HepG2 (cell line): Measurements from ENCODE around the gene CES2. TPM values are rescaled to one million over a fixed set of nuclear protein-coding genes. Genes with fewer than 3 reads are reported as not detected.

Experiments
- NFE2L1 ChIP-seq: sonication (generic); formaldehyde crosslinking; IDR thresholded peaks from 2 replicates; pipeline ENCODE4 v1.4.0; 2020; ENCODE audit warnings: missing genetic modification reagents, mild to moderate bottlenecking, borderline replicate concordance
- NR2F1 ChIP-seq, 2 experiments: fragments of 450-650 bp in 1 of 2; formaldehyde crosslinking in 1 of 2; IDR thresholded peaks; 2 replicates each; pipeline versions ENCODE4 v1.5.0 to v1.6.1; 2016 to 2020; ENCODE audit warnings: mild to moderate bottlenecking in 1 of 2, missing compliant biosample characterization in 1 of 2, missing genetic modification reagents in 1 of 2, moderate library complexity in 1 of 2
- PBX3 ChIP-seq: sonication (generic); formaldehyde crosslinking; IDR thresholded peaks from 2 replicates; pipeline ENCODE4 v1.8.1; 2023; ENCODE audit warnings: missing genetic modification reagents, inconsistent platforms, borderline replicate concordance
- SP5 ChIP-seq: IDR thresholded peaks from 2 replicates; pipeline ENCODE4 v1.6.1; 2016; ENCODE audit warnings: low read depth, borderline replicate concordance
- ZBTB37 ChIP-seq: sonication (generic); formaldehyde crosslinking; IDR thresholded peaks from 2 replicates; pipeline ENCODE4 v1.4.0; 2020; ENCODE audit warnings: mild to moderate bottlenecking, missing genetic modification reagents
- ZBTB44 ChIP-seq: sonication (generic); formaldehyde crosslinking; IDR thresholded peaks from 2 replicates; pipeline ENCODE4 v1.4.0; 2020; ENCODE audit warnings: missing genetic modification reagents
- ZKSCAN5 ChIP-seq: sonication (generic); formaldehyde crosslinking; IDR thresholded peaks from 2 replicates; pipeline ENCODE4 v1.5.1; 2020; ENCODE audit warnings: mild to moderate bottlenecking, missing genetic modification reagents
- ZNF280D ChIP-seq: sonication (generic); formaldehyde crosslinking; IDR thresholded peaks from 2 replicates; pipeline ENCODE4 v1.5.1; 2020; ENCODE audit warnings: mild to moderate bottlenecking, missing genetic modification reagents
- ZNF318 ChIP-seq: sonication (generic); formaldehyde crosslinking; IDR thresholded peaks from 2 replicates; pipeline ENCODE4 v1.4.0; 2020; ENCODE audit warnings: mild to moderate bottlenecking, missing genetic modification reagents
- ZNF510 ChIP-seq: sonication (generic); formaldehyde crosslinking; IDR thresholded peaks from 2 replicates; pipeline ENCODE4 v1.4.0; 2020; ENCODE audit warnings: low read depth, mild to moderate bottlenecking, missing genetic modification reagents
- ZNF724P ChIP-seq: sonication (generic); formaldehyde crosslinking; IDR thresholded peaks from 2 replicates; pipeline ENCODE4 v1.8.0; 2022; ENCODE audit warnings: missing genetic modification reagents, borderline replicate concordance
- ZNF841 ChIP-seq: sonication (generic); formaldehyde crosslinking; IDR thresholded peaks from 2 replicates; pipeline ENCODE4 v1.8.1; 2023; ENCODE audit warnings: missing genetic modification reagents, borderline replicate concordance
- polyA plus RNA-seq, 8 experiments: library from polyadenylated mRNA; depleted of rRNA in 3 of 8; stranded (reverse) in 7 of 8; unstranded in 1 of 8; fragments of >200 nt; fragmentation: Illumina TruSeq in 4 of 8; extraction: Trizol in 4 of 8; gene quantifications; 2 replicates each; pipeline versions ENCODE4 v1.2.1 to v1.2.3, GENCODE V29; 2011 to 2016; ENCODE audit warnings: low read depth in 4 of 8, missing spikeins in 1 of 8, mixed read lengths in 1 of 8; ENCODE audit not compliant: insufficient read depth in 1 of 8
- total RNA-seq, 5 experiments: library from RNA; depleted of rRNA; stranded (reverse); fragments of >200 nt; fragmentation: Illumina TruSeq; extraction: Trizol; gene quantifications; 2 replicates each; pipeline ENCODE4 v1.2.3, GENCODE V29; 2016; ENCODE audit warnings: low read depth in 1 of 5

The CES2 gene
- total and polyA plus RNA-seq, 2 of the 13 experiments (the other 11 are each of a cell fraction or from before 2014, with no cell fraction given) = 50.6 to 63.8 TPM

GRCh38 chr16:66961065-66961744, 25.9 kb downstream of the CES2 start, which contains the start of gene CES3 (continued):
- TF ChIP-seq ZNF280D (CRISPR knock-in tag) (no peak), ZNF318 (CRISPR knock-in tag) (peak; percentile 12; the same call in 1 of the 2 replicates), ZKSCAN5 (CRISPR knock-in tag) (no peak), ZNF841 (no peak), SP5 (CRISPR knock-in tag) (no peak), ZNF510 (CRISPR knock-in tag) (peak; percentile 69; the same call in 1 of the 2 replicates), ZBTB37 (CRISPR knock-in tag) (no peak), NR2F1 (CRISPR knock-in tag; IDR thresholded peaks at IDR 0.05) (no peak), PBX3 (CRISPR knock-in tag) (0 out of 2 replicates have a peak, but pooled peaks have one; percentile 49), ZBTB44 (CRISPR knock-in tag) (no peak), ZNF724P (CRISPR knock-in tag) (no peak), NFE2L1 (no peak; the same call in 1 of the 2 replicates)
